OCI-LY7 (cell line): Measurements from ENCODE around the gene LSM11.
A peak's percentile ranks its signal among the peaks of the same experiment; 100 is the strongest.

Source experiments
- CTCF ChIP-seq: fragments of 200-600 bp; sonication (generic); conservative IDR thresholded peaks from 2 replicates; pipeline ENCODE4 v1.5.1; 2014; ENCODE audit warnings: mild to moderate bottlenecking, antibody characterized with exemption, low read length, moderate library complexity, mixed read lengths
- EZH2phosphoT487 ChIP-seq: fragments of 200-600 bp; sonication (generic); IDR thresholded peaks from 2 replicates; pipeline ENCODE4 v1.6.1; 2018; ENCODE audit warnings: low read depth, borderline replicate concordance, mild to moderate bottlenecking, mixed run types, antibody characterized with exemption, low read length, moderate library complexity, mixed read lengths

DNA sequence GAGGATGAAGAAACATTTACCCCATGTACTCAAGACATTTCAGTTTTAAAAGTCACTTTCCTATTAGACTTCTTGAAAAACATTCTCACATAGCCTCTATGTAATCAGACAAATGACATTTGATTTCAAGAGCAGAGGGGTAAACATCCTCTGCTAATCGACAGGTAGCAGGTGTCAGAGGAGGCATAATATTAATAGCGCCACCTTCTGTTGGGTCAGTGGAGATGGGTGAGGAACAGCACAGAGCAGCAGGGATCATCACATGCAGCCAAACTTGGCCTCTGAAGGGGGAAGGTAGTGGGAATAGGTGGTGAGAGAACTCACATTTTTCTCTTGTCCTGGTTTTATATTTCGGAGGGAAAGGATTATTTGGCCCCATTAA lies 3.3 kb upstream of the LSM11 start:
- TF ChIP-seq CTCF = peak; percentile 85
- no peak for TF ChIP-seq EZH2phosphoT487
